SH-SY5Y (cell line): ENCODE data around the gene DLG2.

ENCODE experiments used
- GATA2 ChIP-seq: IDR thresholded peaks from 2 replicates; pipeline ENCODE4 v1.6.1; 2011; ENCODE audit warnings: mild to moderate bottlenecking, low read depth, low read length
- GATA3 ChIP-seq: IDR thresholded peaks from 2 replicates; pipeline ENCODE4 v1.6.1; 2011; ENCODE audit warnings: low read depth, mild to moderate bottlenecking, low read length, moderate library complexity

GRCh38 chr11:84775503-84775902 lies 851.6 kb downstream of the DLG2 start:
- TF ChIP-seq GATA2 (no peak), GATA3 (no peak)
